22Rv1 (cell line): ENCODE results near the gene COL11A2.

Source experiments
- CTCF ChIP-seq: fragments of 450-650 bp; IDR thresholded peaks from 2 replicates; pipeline ENCODE4 v1.5.1; 2017; ENCODE audit warnings: mild to moderate bottlenecking
- ZFX ChIP-seq: fragments of 450-650 bp; IDR thresholded peaks from 2 replicates; pipeline ENCODE4 v1.6.1; 2017; ENCODE audit warnings: antibody characterized with exemption, borderline replicate concordance

DNA sequence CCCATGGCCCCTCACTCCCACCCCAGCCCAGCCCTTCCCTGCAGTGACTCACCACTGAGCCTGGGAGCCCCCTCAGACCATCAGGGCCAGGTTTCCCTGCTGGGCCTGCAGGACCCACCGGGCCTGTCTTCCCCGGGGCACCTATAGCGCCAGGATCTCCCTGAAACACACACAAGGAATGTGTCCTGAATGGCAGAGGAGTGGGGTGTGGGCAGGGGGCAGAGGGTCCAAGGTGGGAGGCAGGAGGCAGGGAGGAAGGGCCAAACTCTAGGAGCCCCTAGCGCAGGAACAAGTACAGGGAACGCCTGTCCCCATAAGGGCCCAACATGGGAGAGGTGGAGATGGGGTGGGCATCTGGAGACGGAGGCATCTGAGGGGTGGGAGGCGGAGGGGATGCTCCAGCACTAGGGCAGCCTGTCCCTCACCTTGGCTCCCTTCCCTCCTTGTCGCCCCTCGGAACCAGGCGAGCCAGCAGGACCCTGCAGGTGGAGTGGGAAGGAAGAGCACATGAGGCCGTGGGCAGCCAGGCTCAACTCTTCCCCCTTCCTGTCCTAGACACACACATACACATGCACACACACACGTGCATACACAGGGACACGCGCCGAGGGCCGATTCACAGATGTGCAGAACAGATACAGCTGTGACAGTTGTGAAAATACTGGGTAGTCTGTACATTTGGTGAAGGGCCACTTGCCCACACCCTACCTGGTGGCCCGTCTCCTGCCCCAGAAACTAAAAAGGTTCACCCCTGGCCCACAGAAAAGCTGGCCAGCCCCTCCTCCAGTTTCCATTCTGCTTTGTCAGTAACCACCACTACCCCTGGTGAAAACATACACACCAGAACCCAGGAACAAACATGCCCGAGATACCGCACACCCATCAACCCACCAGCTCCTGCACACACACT, 24.6 kb downstream of the COL11A2 start:
- TF ChIP-seq CTCF (no peak), ZFX (no peak)
